Tibial artery (tissue), 4 donors: ENCODE measurements around the gene RICTOR.
"Not testable (repeated sequence)": the region's sequence is repeated elsewhere in the genome, so short reads cannot be mapped to it uniquely, and the experiment has no call there.

ENCODE experiments used
- DNase-seq, 2 donors: peaks; one replicate each; pipeline ENCODE4 v3.0.0-alpha.2; 2019
- H3K27ac ChIP-seq, 2 donors: fragments of 200-600 bp; sonication (generic) in 1 of 2; 1 replicate in 1 of 2; 2 replicates in 1 of 2; pipeline ENCODE4 v1.5.1; 2018 to 2019; ENCODE audit warnings: mild to moderate bottlenecking in 1 of 2
- H3K27me3 ChIP-seq, 2 donors: fragments of 200-600 bp; sonication (generic) in 1 of 2; one replicate each; pipeline versions ENCODE4 v1.5.1 to v1.6.0; 2016 to 2019
- H3K36me3 ChIP-seq, 3 donors: fragments of 200-600 bp; sonication (generic) in 2 of 3; one replicate each; pipeline ENCODE4 v1.5.1; 2016 to 2019; ENCODE audit warnings: mild to moderate bottlenecking in 2 of 3
- H3K4me1 ChIP-seq, 4 donors: fragments of 200-600 bp; sonication (generic) in 2 of 4; 1 replicate in 3 of 4; 2 replicates in 1 of 4; pipeline ENCODE4 v1.5.1; 2016 to 2019
- H3K4me3 ChIP-seq, 2 donors: fragments of 200-600 bp; sonication (generic) in 1 of 2; 1 replicate in 1 of 2; 2 replicates in 1 of 2; pipeline ENCODE4 v1.5.1; 2018 to 2019; ENCODE audit warnings: mild to moderate bottlenecking in 2 of 2
- H3K9me3 ChIP-seq, 3 donors: fragments of 200-600 bp; sonication (generic) in 1 of 3; one replicate each; pipeline ENCODE4 v1.5.1; 2016 to 2019
- intact Hi-C: fragments of 100-400 bp; cut with DNase I; formaldehyde crosslinking; loops from one replicate; pipeline ENCODE4 v1.15.0; 2023; ENCODE audit warnings: low total_unique reads
- TF ChIP-seq, protein P1 (sequence below), 2 experiments: fragments of 200-600 bp in 1 of 2; fragments of 450-650 bp in 1 of 2; IDR thresholded peaks; one replicate each; pipeline ENCODE4 v1.5.1; 2017 to 2019; ENCODE audit warnings: antibody characterized with exemption in 2 of 2, mild to moderate bottlenecking in 1 of 2, moderate library complexity in 1 of 2

The RICTOR gene

DNA sequence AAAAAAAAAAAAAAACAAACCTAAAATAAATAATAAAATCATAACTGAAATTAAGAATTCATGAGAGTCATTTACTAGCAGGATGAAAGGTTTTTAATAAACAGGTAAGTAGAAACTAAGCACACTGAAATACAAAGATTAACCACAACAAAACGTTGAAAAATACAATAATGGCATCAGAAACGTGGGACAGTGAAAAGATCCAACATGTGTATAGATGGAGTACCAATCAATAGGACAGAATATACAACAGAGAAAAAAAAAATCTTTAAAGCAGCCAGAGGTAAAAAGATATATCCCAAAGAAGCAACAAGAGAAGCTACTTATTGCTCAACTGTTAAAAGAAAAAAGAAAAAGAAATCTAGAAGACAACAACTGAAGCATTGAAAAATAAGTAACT, 75.2 kb downstream of the RICTOR start:
- no peak overlapping the region for H3K4me3 ChIP-seq
- intact Hi-C loops: loop anchor here (5.0 kb wide), 1 partner anchor 83 kb away; no protein-coding TSS in a partner anchor
- H3K27ac ChIP-seq: no peak overlapping the region
- TF ChIP-seq, protein P1, sequence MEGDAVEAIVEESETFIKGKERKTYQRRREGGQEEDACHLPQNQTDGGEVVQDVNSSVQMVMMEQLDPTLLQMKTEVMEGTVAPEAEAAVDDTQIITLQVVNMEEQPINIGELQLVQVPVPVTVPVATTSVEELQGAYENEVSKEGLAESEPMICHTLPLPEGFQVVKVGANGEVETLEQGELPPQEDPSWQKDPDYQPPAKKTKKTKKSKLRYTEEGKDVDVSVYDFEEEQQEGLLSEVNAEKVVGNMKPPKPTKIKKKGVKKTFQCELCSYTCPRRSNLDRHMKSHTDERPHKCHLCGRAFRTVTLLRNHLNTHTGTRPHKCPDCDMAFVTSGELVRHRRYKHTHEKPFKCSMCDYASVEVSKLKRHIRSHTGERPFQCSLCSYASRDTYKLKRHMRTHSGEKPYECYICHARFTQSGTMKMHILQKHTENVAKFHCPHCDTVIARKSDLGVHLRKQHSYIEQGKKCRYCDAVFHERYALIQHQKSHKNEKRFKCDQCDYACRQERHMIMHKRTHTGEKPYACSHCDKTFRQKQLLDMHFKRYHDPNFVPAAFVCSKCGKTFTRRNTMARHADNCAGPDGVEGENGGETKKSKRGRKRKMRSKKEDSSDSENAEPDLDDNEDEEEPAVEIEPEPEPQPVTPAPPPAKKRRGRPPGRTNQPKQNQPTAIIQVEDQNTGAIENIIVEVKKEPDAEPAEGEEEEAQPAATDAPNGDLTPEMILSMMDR (IDR thresholded peaks at IDR 0.05): no peak
- H3K4me1 ChIP-seq: no peaks in the 10 kb centered on the region
- no peak for DNase-seq
- no peaks in the 10 kb centered on the region for H3K36me3 ChIP-seq
- no peaks in the 10 kb centered on the region for H3K9me3 ChIP-seq
- H3K27me3 ChIP-seq: no peaks in the 10 kb centered on the region

DNA sequence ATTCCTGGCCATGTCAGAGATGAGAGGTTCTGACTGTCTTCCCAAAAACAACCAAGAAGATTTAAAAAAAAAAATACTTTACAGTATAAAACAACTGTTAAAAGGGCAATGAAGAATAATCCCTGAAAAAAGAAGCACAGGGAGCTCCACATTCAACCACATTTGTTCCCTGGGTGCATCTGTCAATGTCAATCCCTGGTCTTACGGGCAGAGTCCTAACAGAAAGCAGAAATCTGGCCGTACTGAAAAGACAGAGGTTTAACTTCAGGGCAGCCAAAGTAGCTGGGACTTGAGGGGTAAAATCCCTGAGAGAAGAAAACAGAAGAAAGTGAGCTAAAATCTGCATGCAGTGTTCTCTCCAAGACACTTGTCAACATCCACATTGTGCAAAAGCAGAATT, 76.6 kb downstream of the RICTOR start:
- no peak overlapping the region for H3K4me3 ChIP-seq

GRCh38 chr5:38996123-38996522, 78.1 kb downstream of the RICTOR start:
- H3K9me3 ChIP-seq: no peaks in the 10 kb centered on the region
- H3K4me3 ChIP-seq: no peak overlapping the region
- intact Hi-C loops: loop anchor here (5.0 kb wide), 1 partner anchor 86 kb away; no protein-coding TSS in a partner anchor
- no peak for DNase-seq
- TF ChIP-seq, protein P1 (IDR thresholded peaks at IDR 0.05): no peak
- no peaks in the 10 kb centered on the region for H3K36me3 ChIP-seq
- H3K4me1 ChIP-seq: no peaks in the 10 kb centered on the region
- no peaks in the 10 kb centered on the region for H3K27me3 ChIP-seq
- H3K27ac ChIP-seq: no peak overlapping the region

More for the DNA sequence above, 76.6 kb downstream of the RICTOR start:
- intact Hi-C loops: loop anchor here (5.0 kb wide), 1 partner anchor 85 kb away; no protein-coding TSS in a partner anchor
- Histone ChIP-seq H3K9me3 (no peaks in the 10 kb centered on the region), H3K27me3 (no peaks in the 10 kb centered on the region), H3K36me3 (no peaks in the 10 kb centered on the region), H3K4me1 (no peaks in the 10 kb centered on the region), H3K27ac (no peak overlapping the region)
- no peak for DNase-seq
- TF ChIP-seq, protein P1 (IDR thresholded peaks at IDR 0.05): no peak

GRCh38 chr5:38994324-38994927, 79.8 kb downstream of the RICTOR start:
- Histone ChIP-seq H3K4me1 (no peaks in the 10 kb centered on the region), H3K36me3 (peaks cover 6% of the 10 kb centered on the region in 3 donors), H3K4me3 (no peak overlapping the region), H3K27me3 (no peaks in the 10 kb centered on the region), H3K9me3 (no peaks in the 10 kb centered on the region), H3K27ac (no peak overlapping the region)
- intact Hi-C loops: no loop called here
- TF ChIP-seq, protein P1 (IDR thresholded peaks at IDR 0.05): peak; percentile 29 to 44
- no peak for DNase-seq

DNA sequence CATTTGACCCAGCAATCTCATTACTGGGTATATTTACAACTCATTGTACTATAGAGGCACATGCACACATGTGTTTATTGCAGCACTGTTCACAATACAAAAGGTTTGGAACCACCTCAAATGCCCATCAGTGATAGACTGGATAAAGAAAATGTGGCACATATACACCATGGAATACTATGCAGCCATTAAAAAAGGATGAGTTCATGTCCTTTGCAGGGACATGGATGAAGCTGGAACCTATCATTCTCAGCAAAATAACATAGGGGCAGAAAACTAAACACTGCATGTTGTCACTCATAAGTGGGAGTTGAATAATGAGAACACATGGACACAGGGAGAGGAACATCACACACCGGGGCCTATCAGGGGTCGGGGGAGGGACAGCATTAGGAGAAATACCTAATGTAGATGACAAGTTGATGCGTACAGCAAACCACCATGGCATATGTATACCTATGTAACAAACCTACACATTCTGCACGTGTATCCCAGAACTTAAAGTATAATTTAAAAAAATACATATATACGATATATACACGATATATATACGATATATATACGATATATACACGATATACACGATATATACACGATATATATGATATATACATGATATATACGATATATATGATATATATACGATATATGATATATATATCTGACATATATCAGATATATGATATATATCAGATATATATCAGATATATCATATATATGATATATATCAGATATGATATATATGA, 84.1 kb downstream of the RICTOR start:
- H3K9me3 ChIP-seq, H3K4me1 ChIP-seq, H3K4me3 ChIP-seq, intact Hi-C loops, DNase-seq, H3K27ac ChIP-seq, H3K27me3 ChIP-seq: not testable (repeated sequence)
- H3K36me3 ChIP-seq: peaks cover 6 to 16% (median 9%) of the 10 kb centered on the region in 3 donors

DNA sequence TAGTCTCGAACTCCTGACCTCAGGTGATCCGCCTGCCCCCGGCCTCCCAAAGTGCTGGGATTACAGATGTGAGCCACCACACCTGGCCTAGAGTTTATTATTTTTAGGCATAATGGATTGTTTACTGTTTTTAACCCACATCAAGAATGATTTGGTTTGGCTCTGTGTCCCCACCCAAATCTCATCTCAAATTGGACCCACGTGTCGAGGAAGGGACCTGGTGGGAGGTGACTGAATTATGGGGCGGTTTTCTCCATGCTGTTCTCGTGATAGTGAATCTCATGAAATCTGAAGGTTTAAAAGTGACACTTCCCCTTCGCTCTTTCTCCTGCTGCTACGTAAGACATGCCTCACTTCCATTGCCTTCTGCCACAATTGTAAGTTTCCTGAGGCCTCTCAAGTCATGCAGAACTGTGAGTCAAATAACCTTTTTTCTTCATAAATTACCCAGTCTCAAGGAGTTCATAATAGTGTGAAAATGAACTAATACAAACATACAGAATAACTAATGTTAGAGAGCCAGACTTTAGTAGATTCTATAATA, 88.2 kb downstream of the RICTOR start:
- TF ChIP-seq, protein P1 (IDR thresholded peaks at IDR 0.05): no peak
- DNase-seq: no peak
- no peaks in the 10 kb centered on the region for H3K4me1 ChIP-seq
- intact Hi-C loops: no loop called here
- no peaks in the 10 kb centered on the region for H3K27me3 ChIP-seq
- H3K4me3 ChIP-seq: no peak overlapping the region
- no peaks in the 10 kb centered on the region for H3K9me3 ChIP-seq
- H3K27ac ChIP-seq: no peak overlapping the region
- peaks cover 6 to 16% (median 9%) of the 10 kb centered on the region in 3 donors for H3K36me3 ChIP-seq
